Measurements from ENCODE around the gene SPOCK2. TPM values are rescaled to one million over a fixed set of nuclear protein-coding genes. Genes with fewer than 3 reads are reported as not detected.

The SPOCK2 gene
- total RNA-seq, 4 donors from 2014 or later: 3.4 to 6.7 (median 5.3) TPM

DNA sequence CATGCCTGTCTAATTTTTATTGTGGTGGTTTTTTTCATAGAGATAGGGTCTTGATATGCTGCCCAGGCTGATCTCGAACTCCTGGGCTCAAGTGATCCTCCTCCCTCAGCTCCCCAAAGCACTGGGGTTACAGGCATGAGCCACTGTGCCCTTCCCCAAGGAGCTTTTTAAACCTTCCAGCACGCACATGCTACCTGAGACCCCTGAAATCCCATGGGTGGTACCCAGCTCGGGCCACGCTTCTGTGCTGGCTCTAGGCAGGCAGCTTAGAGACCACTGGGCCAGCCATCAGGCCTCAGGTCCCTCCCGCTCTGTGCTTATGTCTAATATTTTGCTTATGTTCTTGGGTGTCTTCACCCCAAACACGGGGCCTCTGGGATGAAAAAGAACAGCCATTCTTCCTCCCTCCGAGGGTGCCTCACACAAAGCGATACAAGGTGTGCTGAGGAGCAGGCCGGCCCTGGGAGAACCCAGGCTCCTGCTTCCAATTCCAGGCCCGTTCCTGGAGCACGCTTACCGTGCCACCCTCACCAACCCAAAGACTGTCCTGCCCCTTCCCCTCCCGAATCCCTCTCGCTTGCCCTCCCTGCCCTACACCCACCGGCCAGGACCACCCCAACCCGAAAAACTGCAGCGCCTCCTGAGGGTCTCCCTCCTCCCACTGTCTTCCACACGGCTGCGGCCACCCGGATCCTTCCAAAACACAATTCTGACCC lies 10.9 kb downstream of the SPOCK2 start:
- in situ Hi-C loops (cut with MboI; ENCODE audit: low sequenced_read_pairs in 4 of 4): no loop called here

DNA sequence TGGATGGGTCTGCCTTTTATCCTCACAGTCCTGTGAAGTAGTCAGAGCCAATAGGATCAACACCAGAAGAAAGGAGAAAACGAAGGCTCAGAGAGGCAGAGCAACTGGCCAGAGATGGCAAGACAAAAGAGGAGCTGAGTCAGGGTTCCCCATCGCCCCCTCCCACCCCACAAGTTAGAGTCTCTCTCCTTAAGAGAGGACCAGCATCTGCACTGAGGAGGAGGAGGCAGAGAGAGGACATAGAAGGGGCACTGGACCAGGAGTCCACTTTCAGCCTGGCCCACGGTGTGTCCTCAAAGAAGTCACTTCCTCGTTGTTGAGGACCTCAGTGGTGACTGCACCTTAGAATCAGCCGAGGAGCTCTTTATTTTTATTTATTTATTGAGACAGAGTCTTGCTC lies 11.6 kb downstream of the SPOCK2 start:
- in situ Hi-C loops (cut with MboI; ENCODE audit: low sequenced_read_pairs in 4 of 4) (no loop called here), intact Hi-C loops (cut with DNase I; ENCODE audit: low total_unique reads) (no loop called here)
- DNase-seq: no peak
- no peak overlapping the region for H3K27ac ChIP-seq
- TF ChIP-seq POLR2A (IDR thresholded peaks at IDR 0.05): no peak
- TF ChIP-seq, protein P1, sequence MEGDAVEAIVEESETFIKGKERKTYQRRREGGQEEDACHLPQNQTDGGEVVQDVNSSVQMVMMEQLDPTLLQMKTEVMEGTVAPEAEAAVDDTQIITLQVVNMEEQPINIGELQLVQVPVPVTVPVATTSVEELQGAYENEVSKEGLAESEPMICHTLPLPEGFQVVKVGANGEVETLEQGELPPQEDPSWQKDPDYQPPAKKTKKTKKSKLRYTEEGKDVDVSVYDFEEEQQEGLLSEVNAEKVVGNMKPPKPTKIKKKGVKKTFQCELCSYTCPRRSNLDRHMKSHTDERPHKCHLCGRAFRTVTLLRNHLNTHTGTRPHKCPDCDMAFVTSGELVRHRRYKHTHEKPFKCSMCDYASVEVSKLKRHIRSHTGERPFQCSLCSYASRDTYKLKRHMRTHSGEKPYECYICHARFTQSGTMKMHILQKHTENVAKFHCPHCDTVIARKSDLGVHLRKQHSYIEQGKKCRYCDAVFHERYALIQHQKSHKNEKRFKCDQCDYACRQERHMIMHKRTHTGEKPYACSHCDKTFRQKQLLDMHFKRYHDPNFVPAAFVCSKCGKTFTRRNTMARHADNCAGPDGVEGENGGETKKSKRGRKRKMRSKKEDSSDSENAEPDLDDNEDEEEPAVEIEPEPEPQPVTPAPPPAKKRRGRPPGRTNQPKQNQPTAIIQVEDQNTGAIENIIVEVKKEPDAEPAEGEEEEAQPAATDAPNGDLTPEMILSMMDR (IDR thresholded peaks at IDR 0.05 in 4 of 5, conservative IDR thresholded peaks at IDR 0.05 in 1 of 5): no peak
- H3K4me3 ChIP-seq: no peak overlapping the region
- no peaks in the 10 kb centered on the region for H3K9me3 ChIP-seq
- no peaks in the 10 kb centered on the region for H3K4me1 ChIP-seq
- no peaks in the 10 kb centered on the region for H3K27me3 ChIP-seq
- no peak for ATAC-seq
- H3K36me3 ChIP-seq: no peaks in the 10 kb centered on the region

More for the DNA sequence above, 10.9 kb downstream of the SPOCK2 start:
- H3K27me3 ChIP-seq: no peaks in the 10 kb centered on the region
- TF ChIP-seq, protein P1 (IDR thresholded peaks at IDR 0.05 in 4 of 5, conservative IDR thresholded peaks at IDR 0.05 in 1 of 5): no peak
- TF ChIP-seq POLR2A (IDR thresholded peaks at IDR 0.05): no peak
- H3K27ac ChIP-seq: no peak overlapping the region
- DNase-seq: no peak
- no peak for ATAC-seq
- no peaks in the 10 kb centered on the region for H3K9me3 ChIP-seq
- H3K4me1 ChIP-seq: no peaks in the 10 kb centered on the region
- H3K4me3 ChIP-seq: no peak overlapping the region
- intact Hi-C loops (cut with DNase I; ENCODE audit: low total_unique reads): no loop called here
- H3K36me3 ChIP-seq: no peaks in the 10 kb centered on the region

DNA sequence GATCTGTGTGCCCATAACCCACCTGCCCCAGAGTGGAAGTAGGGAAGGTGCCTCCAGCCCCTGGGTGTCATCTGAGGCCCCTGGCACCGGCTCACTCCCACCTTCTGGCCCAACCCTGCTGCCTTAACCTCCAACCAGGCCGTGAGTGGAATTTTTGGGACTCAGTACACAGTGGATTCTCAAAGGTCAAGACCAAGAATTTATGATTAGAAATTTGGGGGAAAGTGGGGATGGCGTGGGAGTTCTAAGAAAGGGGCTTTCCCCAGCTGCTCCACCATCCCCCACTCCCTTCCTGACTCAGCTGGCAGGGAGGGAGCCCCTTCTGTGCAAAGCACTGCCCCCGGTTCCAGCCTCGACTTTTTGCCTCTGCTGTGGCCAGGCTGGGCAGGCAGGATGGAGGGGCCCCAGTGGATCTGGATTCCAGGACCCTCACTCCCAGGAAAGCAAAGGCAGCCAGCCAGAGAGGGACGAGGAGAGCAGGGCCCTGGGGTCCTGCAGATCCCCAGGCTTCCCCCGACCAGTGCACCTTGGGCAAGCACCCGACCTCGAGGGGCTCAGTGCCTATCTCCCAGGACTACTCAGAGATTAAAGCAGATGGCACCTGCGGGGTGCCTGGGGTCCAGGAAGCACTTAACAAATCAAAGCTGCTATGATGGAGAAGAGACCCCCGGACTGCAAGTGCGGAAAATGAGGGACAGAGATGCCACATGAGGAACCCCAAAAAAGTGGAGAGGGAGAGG lies 12.8 kb downstream of the SPOCK2 start:
- no peaks in the 10 kb centered on the region for H3K4me1 ChIP-seq
- H3K9me3 ChIP-seq: no peaks in the 10 kb centered on the region
- H3K36me3 ChIP-seq: no peaks in the 10 kb centered on the region
- TF ChIP-seq POLR2A (IDR thresholded peaks at IDR 0.05): no peak
- TF ChIP-seq, protein P1 (IDR thresholded peaks at IDR 0.05 in 4 of 5, conservative IDR thresholded peaks at IDR 0.05 in 1 of 5): no peak
- no peak overlapping the region for H3K4me3 ChIP-seq
- no peak overlapping the region for H3K27ac ChIP-seq
- intact Hi-C loops (cut with DNase I; ENCODE audit: low total_unique reads): no loop called here
- H3K27me3 ChIP-seq: no peaks in the 10 kb centered on the region
- in situ Hi-C loops (cut with MboI; ENCODE audit: low sequenced_read_pairs in 4 of 4): no loop called here
- no peak for ATAC-seq
- DNase-seq: no peak

DNA sequence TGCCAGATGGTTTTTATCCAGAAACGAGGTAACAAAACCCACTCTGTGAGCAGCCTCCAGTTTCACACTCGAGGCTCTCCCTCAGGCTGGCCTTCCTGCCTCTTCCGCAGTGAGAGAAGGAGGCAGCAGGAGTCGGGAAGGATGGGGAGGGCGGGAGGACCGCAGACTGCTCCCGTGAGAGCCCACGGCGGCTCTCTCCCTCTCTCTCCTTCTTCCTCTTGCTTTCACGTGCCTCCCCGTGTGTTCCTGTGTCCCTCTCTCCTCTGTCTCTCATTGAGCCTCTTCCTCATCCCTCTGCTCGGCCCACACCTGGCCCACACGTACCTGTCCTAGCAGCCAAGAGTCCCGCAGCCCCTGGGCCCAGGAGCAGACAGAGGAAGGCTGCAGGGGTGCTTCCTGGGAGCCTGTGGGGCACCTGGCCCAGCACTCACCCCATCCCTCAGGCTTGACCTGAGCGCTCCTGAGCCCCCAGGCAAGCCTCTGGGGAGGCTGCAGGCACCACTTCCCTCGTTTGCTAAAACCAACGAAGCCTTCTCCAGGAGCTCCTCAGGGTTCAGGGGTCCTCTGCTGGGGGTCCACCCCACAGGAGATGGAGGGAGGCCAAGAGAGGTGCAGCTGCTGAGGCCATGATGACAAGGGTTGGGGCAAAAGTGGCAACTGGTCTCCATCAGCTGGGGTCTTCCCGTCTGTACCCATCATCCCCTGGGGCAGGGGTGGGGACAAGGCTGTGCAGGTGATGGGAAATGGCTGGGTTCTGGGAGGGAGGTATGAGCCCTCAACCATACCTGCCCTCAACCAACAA lies 13.6 kb downstream of the SPOCK2 start:
- Histone ChIP-seq H3K27ac (no peak overlapping the region), H3K4me1 (no peaks in the 10 kb centered on the region), H3K9me3 (no peaks in the 10 kb centered on the region), H3K4me3 (no peak overlapping the region), H3K27me3 (no peaks in the 10 kb centered on the region), H3K36me3 (no peaks in the 10 kb centered on the region)
- no peak for ATAC-seq
- TF ChIP-seq POLR2A (IDR thresholded peaks at IDR 0.05): no peak
- TF ChIP-seq, protein P1 (IDR thresholded peaks at IDR 0.05 in 4 of 5, conservative IDR thresholded peaks at IDR 0.05 in 1 of 5): no peak
- DNase-seq: no peak
- intact Hi-C loops (cut with DNase I; ENCODE audit: low total_unique reads): no loop called here
- in situ Hi-C loops (cut with MboI; ENCODE audit: low sequenced_read_pairs in 4 of 4): no loop called here

Measured in gastrocnemius medialis (tissue), 4 donors.